B cell (primary cell): ENCODE measurements around the gene BCAR3.

ENCODE experiments used
- EZH2 ChIP-seq: IDR thresholded peaks from 2 replicates; pipeline ENCODE4 v1.6.1; 2012; ENCODE audit warnings: borderline replicate concordance, low read depth, mild to moderate bottlenecking, moderate library complexity, low read length; ENCODE audit not compliant: insufficient read depth, poor library complexity, severe bottlenecking
- TF ChIP-seq, protein P1 (sequence below): fragments of 200-600 bp; IDR thresholded peaks from one replicate; pipeline ENCODE4 v1.8.0; 2022; ENCODE audit warnings: antibody characterized with exemption, mild to moderate bottlenecking

DNA sequence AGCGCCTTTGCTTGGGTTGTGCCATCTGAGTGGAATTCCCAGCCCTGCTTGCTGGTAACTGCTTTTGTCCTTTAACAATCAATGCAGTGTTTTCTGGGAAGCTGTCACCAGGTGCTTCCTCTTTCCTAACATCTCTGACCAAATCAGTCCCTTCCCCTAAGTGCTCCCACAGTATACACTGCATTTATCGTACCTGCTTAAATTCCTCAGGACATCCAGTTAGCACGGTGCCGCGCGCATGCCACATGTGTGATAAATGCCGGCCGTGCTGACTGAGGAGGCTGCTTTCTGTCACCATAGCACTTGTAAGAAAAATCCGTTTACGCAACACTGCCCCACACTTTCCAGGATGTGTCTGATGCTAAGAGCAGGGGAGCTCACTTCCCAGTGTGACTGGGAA, 115.4 kb downstream of the BCAR3 start:
- TF ChIP-seq, protein P1, sequence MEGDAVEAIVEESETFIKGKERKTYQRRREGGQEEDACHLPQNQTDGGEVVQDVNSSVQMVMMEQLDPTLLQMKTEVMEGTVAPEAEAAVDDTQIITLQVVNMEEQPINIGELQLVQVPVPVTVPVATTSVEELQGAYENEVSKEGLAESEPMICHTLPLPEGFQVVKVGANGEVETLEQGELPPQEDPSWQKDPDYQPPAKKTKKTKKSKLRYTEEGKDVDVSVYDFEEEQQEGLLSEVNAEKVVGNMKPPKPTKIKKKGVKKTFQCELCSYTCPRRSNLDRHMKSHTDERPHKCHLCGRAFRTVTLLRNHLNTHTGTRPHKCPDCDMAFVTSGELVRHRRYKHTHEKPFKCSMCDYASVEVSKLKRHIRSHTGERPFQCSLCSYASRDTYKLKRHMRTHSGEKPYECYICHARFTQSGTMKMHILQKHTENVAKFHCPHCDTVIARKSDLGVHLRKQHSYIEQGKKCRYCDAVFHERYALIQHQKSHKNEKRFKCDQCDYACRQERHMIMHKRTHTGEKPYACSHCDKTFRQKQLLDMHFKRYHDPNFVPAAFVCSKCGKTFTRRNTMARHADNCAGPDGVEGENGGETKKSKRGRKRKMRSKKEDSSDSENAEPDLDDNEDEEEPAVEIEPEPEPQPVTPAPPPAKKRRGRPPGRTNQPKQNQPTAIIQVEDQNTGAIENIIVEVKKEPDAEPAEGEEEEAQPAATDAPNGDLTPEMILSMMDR: no peak
- no peak for TF ChIP-seq EZH2
